GM06990 (cell line): ENCODE measurements around the gene COX6B1.
"Not testable (repeated sequence)": the region's sequence is repeated elsewhere in the genome, so short reads cannot be mapped to it uniquely, and the experiment has no call there.

ENCODE experiments used
- DNase-seq: peaks from one replicate; pipeline ENCODE4 v3.0.0-alpha.2; 2011; ENCODE audit not compliant: insufficient read length; ENCODE audit errors: extremely low read depth
- H3K27me3 ChIP-seq: replicated peaks from 2 replicates; pipeline ENCODE4 v1.6.0; 2011; ENCODE audit warnings: low read length; ENCODE audit not compliant: control insufficient read depth, insufficient read depth
- H3K36me3 ChIP-seq: 2 replicates; pipeline ENCODE4 v1.5.1; 2011; ENCODE audit warnings: low read length; ENCODE audit not compliant: control insufficient read depth, insufficient read depth
- H3K4me3 ChIP-seq: replicated peaks from 2 replicates; pipeline ENCODE4 v1.5.1; 2011; ENCODE audit warnings: low read depth, mild to moderate bottlenecking, control low read depth, low read length
- TF ChIP-seq, protein P1 (sequence below): IDR thresholded peaks from 2 replicates; pipeline ENCODE4 v1.5.1; 2011; ENCODE audit warnings: low read length, control low read depth, mild to moderate bottlenecking, inconsistent platforms; ENCODE audit not compliant: insufficient read depth, poor library complexity, severe bottlenecking

The COX6B1 gene

DNA sequence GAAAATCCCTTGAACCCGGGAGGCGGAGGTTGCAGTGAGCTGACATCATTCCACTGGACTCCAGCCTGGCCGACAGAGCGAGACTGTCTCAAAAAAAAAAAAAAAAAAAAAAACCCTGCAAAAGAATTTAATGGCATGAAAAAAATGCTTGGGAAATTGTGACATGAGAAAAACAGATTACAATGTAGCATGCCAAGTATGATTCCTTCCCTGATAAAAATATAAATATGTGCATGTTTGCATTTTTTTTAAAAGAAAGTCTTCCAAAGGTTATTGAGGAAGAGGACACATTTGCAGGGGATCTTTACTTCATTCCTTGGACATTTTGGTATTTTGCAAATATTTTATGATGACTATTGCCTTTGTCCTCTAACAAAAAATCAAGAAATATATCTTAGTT lies 41.7 kb downstream of the COX6B1 start:
- Histone ChIP-seq H3K4me3 (no peak overlapping the region), H3K36me3 (no peaks in the 10 kb centered on the region), H3K27me3 (no peaks in the 10 kb centered on the region)
- TF ChIP-seq, protein P1, sequence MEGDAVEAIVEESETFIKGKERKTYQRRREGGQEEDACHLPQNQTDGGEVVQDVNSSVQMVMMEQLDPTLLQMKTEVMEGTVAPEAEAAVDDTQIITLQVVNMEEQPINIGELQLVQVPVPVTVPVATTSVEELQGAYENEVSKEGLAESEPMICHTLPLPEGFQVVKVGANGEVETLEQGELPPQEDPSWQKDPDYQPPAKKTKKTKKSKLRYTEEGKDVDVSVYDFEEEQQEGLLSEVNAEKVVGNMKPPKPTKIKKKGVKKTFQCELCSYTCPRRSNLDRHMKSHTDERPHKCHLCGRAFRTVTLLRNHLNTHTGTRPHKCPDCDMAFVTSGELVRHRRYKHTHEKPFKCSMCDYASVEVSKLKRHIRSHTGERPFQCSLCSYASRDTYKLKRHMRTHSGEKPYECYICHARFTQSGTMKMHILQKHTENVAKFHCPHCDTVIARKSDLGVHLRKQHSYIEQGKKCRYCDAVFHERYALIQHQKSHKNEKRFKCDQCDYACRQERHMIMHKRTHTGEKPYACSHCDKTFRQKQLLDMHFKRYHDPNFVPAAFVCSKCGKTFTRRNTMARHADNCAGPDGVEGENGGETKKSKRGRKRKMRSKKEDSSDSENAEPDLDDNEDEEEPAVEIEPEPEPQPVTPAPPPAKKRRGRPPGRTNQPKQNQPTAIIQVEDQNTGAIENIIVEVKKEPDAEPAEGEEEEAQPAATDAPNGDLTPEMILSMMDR, result no peak
- no peak for DNase-seq

DNA sequence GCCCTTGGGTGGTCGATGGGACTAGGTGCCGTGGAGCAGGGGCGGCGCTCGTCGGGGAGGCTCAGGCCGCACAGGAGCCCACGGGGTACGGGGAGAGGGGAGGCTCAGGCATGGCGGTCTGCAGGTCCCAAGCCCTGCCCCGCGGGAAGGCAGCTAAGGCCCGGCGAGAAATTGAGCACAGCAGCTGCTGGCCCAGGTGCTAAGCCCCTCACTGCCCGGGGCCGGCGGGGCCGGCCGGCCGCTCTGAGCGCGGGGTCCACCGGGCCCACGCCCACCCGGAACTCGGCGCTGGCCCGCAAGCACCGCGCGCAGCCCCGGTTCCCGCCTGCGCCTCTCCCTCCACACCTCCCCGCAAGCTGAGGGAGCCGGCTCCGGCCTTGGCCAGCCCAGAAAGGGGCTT lies 43.0 kb downstream of the COX6B1 start:
- H3K27me3 ChIP-seq, H3K36me3 ChIP-seq, H3K4me3 ChIP-seq, DNase-seq: not testable (repeated sequence)

DNA sequence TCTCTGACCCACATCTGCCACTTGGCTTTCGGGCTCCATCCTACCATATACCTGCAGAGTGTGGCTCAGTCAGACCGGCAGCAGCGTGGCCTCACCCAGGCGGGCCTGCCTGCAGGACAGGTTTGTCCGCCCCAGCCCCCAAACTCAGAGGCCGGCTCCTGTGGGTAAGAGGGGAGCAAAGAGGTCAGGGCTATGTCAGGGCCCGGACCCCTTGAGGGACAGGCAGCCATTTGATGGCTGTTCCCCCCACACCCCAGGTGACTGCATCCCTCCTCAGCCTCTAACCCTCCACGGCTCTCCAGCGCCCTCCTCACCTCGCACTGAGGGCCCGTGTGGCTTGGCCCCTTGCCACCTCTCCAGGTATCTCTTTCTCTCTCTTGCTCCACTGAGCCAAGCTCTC lies 43.9 kb downstream of the COX6B1 start:
- DNase-seq, result no peak
- TF ChIP-seq, protein P1, result no peak
- H3K4me3 ChIP-seq, result no peak overlapping the region
- no peaks in the 10 kb centered on the region for H3K27me3 ChIP-seq
- no peaks in the 10 kb centered on the region for H3K36me3 ChIP-seq

DNA sequence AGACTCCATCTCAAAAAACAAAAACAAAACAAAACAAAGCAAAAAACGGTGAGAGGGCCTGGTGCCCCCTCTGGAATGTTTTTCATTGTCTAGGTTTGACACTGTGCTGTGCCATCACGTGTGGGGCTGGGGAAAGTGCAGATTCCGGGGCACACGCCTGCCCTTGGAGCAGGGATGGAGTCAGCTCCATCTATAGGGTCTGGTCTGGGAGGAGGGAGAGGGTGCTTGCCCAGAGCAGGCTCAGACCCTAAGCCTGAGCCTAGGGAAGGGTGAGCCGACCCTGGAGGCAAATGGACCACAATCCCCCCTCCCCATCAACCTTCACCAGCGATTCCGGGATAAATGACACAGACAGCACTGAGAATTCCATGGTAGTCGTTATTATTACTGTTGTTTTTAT lies 45.3 kb downstream of the COX6B1 start:
- no peaks in the 10 kb centered on the region for H3K36me3 ChIP-seq
- H3K27me3 ChIP-seq, result no peaks in the 10 kb centered on the region
- TF ChIP-seq, protein P1, result no peak
- H3K4me3 ChIP-seq, result no peak overlapping the region
- DNase-seq, result no peak

DNA sequence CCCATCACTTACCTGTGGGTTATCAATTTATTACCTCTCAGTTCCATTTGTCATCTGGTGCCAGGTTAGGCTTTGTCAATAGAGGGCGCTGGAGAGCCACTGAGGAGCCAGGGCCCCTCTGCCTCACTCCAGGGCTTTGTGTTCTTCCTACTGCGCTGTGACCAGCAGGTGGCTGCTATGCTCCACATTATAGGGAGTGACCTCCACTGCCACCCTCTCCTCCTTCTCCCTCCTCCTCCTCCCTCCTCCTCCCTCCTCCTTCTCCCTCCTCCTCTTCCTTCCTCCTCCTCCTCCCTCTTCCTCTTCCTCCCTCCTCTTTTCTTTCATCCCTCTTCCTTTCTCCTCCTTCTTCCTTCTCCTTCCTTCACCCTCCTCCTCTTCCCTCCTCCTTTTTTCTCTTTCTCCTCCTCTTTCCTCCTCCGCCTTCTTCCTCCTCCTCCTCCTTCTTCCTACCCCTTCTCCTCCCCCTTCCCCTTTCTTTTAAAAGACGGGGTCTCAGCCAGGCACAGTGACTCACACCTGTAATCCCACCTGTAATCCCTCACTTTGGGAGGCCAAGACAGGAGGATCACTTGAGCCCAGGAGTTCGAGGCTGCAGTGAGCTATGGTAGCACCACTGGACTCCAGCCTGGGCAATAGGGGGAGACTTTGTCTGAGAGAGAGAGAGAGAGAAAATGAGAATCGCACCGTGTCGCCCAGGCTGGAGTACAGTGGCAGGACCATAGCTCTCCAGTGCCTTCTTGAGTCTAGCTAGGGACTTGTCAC lies 45.9 kb downstream of the COX6B1 start:
- Histone ChIP-seq H3K36me3 (no peaks in the 10 kb centered on the region), H3K4me3 (no peak overlapping the region), H3K27me3 (no peaks in the 10 kb centered on the region)
- TF ChIP-seq, protein P1, result peak; percentile 99
- DNase-seq, result peak; percentile 60

DNA sequence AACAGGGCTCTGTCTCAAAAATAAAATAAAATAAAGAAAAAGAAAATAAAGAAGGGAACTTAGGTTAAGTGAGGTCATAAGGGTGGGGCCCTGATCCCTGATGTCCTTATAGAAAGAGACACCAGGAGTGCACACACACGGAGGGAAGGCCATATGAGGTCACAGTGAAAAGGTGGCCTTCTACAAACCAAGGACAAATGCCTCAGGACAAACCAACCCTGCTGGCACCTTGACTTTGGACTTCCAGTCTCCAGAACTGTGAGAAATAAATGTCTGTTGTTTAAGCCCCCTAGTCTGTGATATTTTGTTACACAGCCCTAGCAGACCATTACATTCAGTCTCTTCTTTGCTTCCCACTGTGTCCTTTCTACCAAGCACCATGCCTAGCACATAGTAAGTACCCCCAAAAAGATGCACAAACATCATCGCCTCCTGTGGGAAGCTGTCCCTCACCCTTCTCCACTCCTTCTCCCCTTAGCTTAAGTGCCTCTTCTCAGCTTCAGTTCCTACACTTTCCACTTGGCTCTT lies 47.8 kb downstream of the COX6B1 start:
- TF ChIP-seq, protein P1, result no peak
- DNase-seq, result no peak
- H3K36me3 ChIP-seq, result no peaks in the 10 kb centered on the region
- no peaks in the 10 kb centered on the region for H3K27me3 ChIP-seq
- H3K4me3 ChIP-seq, result no peak overlapping the region
